NCI-H1417 (cell line): ENCODE results near the gene CAAP1.
"Not testable (repeated sequence)": the region's sequence is repeated elsewhere in the genome, so short reads cannot be mapped to it uniquely, and the experiment has no call there.

Experiments used
- DNase-seq, 3 experiments: peaks; one replicate each; lab custom pipeline; 2025; lab: John Stamatoyannopoulos, UW

The CAAP1 gene

DNA sequence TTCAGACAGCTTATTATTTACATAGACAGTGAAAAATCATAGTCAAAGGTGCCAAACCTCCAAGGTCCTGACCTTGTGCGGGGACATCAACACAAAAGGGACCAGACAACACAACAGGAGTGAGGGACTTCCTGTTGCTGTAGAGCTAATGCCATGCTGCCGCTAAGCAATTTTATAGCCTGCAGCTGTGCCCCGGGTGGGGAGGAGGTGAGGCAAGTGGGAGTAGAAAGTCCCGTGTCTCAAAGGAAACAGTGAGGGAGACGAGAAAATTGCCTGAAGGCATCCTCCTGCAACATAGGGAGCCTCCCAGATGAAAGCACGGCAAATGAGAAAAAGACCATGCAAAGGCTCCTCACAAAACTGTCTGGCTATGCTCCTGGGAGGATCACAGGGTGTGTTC, 58.8 kb downstream of the CAAP1 start:
- peak in 2 of 3 experiments; percentile 16 to 56 for DNase-seq

DNA sequence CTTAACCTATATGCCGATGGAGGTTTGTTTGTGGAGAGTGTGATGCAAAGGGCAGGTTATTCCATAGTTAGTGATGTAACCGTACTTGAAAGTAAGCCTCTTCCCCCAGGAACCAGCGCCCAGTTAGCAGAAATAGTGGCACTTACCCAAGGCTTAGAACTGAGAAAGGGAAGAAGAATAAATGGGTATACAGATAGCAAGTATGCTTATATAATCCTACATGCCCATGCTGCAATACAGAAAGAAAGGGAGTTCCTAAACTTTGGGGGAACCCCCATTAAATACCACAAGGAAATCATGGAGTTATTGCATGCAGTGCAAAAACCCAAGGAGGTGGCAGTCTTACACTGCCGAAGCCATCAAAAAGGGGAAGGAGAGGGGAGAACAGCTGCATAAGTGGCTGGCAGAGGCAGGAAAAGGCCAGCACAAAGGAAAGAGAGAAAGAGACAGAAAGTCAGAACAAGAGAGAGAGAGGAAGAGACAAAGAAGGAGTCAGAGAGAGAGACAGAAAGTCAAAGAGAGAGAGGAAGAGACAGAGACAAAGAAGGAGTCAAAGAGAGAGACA, 64.1 kb downstream of the CAAP1 start:
- DNase-seq = not testable (repeated sequence)

DNA sequence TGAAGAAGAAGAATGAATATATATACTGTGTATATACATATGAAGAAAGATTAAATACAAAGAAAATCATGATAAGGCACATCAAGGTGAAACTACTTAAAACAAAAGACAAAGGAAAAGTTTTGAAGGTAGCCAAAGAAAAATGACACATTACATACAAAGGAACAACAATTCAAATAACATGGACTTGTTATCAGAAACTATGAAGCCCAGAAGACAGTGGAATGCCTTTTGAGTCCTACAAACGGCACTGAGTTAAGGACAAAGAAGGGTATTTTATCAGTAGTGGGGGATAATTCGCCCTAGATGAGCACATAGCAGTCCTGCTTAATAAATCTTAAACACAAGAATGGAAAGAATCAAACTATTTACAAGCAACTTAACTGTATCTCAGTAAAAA, 77.8 kb downstream of the CAAP1 start:
- no peak for DNase-seq

DNA sequence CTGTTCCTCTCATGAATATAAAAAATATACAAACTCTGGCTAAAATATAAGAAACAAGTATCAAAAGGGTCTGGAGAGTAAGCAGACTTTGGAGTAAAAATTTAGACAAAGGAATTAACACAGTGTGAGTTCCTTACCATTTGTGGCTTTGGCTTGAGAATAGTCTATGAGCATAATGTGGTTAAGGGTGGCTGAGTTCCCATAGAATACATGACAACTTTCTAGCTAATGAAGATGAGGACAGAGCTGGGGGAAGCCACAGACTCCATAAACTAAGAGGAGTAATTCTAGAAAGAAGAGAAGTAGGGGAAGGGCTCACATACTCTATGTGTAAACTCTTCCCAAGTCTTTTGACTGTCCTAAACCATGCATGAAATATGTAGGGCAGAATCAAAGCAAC, 79.4 kb downstream of the CAAP1 start:
- peak in 1 of 3 experiments; percentile 20 for DNase-seq

DNA sequence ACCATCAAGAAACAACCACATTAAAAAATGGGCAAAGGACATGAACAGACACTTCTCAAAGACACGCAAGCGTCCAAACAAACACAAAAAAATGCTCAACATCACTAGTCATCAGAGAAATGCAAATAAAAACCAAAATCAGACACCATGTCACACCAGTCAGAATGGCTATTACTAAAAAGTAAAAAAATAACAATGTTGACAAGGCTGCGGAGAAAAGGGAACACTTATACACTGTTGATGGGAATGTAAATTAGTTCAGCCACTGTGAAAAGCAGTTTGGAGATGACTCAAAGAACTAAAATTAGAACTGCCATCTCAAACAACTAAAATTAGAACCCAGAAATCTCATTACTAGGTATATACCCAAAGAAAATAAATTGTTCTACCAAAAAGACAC, 80.4 kb downstream of the CAAP1 start:
- no peak for DNase-seq

DNA sequence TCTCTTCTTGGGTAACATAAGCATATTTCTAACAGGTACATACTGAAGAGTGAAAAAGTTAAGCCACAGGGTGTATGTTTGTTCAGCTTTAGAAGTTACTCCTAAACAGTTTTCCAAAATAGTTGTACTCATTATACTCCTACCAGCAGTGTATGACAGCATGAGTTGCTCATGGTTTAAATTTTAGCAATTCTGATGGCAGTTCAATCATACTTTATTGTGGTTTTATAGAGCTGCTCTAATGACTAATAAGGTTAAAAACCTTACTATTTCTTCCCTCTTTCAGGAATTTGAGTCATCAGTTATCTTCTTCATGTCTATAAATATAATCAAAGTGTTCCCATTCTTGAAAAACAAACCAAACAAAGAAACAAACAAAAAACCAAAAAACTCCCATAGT, 81.5 kb downstream of the CAAP1 start:
- DNase-seq = no peak

DNA sequence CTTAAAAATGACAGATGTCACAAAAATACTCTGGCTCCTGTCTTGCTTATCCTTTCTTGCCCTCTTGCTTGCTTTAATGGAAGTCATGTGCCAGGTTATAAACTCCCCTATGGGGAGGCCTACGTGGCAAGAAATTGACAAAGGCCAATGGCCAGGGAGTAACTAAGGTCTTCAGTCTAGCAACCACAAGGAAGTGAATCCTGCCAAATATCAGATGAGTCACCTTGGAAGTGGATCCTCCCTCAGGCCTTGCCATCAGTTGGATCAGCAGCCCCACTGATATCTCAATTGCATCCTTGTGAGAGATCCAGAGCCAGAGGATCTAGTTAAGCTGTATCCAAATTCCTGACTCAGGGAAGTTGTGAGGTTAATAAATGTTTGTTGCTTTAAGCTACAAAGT, 82.8 kb downstream of the CAAP1 start:
- DNase-seq = no peak

DNA sequence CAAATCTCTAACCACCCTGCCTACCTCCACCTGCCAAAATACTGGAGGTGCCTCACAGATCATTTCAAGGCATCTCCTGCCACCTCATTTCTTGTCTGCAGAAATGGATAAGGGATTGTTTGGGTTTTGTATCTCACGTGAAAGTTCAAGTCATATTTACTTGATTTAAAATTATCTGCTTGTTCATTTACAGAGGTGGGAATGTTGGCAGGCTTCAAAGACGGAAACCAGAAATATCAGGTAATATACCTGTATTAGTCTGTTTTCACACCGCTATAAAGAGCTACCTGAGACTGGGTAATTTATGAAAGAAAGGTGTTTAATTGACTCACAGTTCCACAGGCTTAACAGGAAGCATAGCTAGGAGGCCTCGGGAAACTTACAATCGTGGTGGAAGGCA, 85.4 kb downstream of the CAAP1 start:
- DNase-seq = no peak

DNA sequence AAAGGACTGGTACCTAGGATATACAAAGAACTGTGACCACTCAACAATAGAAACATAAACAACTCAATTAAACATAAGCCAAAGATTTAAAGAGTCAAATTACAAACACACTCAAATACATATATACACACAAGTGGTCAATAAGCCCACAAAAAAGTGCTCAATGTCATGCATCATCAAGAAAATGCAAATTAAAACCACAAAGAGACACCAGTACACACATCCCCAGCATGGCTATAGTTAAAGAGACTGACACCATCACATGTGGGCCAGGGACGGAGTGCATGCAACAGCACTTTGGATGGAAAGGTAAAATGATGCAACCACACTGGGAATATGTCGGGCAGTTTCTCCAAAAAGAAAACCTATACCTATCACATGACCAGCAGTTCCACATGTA, 89.7 kb downstream of the CAAP1 start:
- DNase-seq = peak in 1 of 3 experiments; percentile 10

DNA sequence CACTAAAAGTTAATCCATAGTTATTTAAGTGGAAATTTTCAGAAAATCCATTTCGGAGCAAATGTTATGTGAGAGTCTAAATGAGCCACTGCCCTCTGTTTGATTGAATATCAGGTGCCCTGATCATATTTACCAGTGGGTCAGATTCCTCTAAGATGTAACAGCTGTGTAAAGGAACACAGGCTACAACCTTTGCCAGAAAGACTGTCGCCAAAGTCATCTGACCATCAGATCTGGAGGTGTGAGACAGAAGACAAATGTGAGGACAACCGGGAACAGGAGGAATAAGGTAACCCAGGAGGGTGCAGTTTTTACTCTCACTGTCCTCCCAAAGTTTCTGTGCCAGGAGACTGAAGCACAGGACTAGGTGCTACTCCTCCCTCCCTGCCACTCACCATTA, 90.8 kb downstream of the CAAP1 start:
- DNase-seq = no peak

DNA sequence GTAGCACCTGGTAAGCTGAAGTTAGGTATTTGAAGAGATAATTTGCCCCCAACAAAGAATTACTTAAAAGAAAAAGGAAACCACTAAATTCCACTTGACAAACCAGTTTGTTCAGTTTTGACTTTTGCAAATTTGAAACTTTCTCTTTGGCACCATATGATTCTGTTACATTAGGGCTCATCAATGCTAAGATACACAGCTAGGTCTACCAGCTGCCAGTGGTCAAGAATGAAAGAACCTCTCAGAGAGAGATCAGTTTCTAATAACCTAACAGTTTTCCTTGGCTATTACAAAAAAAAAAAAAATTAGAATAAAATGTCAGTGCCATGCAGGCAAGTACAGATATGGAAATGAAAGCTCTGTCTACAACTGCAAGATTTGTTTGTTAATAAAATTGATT, 92.3 kb downstream of the CAAP1 start:
- DNase-seq = peak in 2 of 3 experiments; percentile 1 to 15

DNA sequence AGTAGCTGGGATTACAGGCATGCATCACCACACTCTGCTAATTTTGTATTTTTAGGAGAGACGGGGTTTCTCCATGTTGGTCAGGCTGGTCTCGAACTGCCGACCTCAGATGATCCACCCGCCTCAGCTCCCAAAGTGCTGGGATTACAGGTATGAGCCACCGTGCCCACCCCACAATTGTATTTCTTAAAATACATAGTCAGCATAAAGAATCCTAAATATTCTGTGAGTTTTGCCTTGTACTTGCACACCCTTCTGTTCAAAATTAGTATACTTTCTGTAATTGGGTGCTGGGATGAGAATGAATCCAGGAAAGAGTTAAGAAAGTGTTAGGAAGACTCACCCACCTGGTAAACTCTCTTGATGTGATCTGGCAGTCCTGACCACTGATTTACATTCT, 101.3 kb downstream of the CAAP1 start:
- no peak for DNase-seq
